GM10266 (cell line): ENCODE results near the gene MYH3.

ENCODE experiments used
- DNase-seq: peaks from one replicate; pipeline ENCODE4 v3.0.0; 2012; ENCODE audit errors: extremely low spot score
- CTCF ChIP-seq: IDR thresholded peaks from 2 replicates; pipeline ENCODE4 v1.5.1; 2012; ENCODE audit warnings: mild to moderate bottlenecking, low read depth; ENCODE audit not compliant: control insufficient read depth, insufficient read depth; ENCODE audit errors: missing control alignments

Gene MYH3

GRCh38 chr17:10649602-10650001 is 7.5 kb downstream of the MYH3 start:
- DNase-seq, result no peak
- no peak for TF ChIP-seq CTCF

GRCh38 chr17:10648956-10649355 is 8.2 kb downstream of the MYH3 start:
- DNase-seq, result no peak
- no peak for TF ChIP-seq CTCF

- TF ChIP-seq CTCF, result no peak
- no peak for DNase-seq
These were observed 8.7 kb downstream of the MYH3 start for GRCh38 chr17:10648381-10648780.

- peak; percentile 67 for DNase-seq
- TF ChIP-seq CTCF, result peak; percentile 83
These were observed 10.6 kb downstream of the MYH3 start for GRCh38 chr17:10646392-10646990.

- no peak for TF ChIP-seq CTCF
These were observed 16.6 kb downstream of the MYH3 start for GRCh38 chr17:10640475-10640874.

GRCh38 chr17:10638151-10638550 is 19.0 kb downstream of the MYH3 start:
- no peak for TF ChIP-seq CTCF
- DNase-seq, result no peak

More at GRCh38 chr17:10640475-10640874, 16.6 kb downstream of the MYH3 start:
- no peak for DNase-seq

GRCh38 chr17:10635290-10635689 is 21.8 kb downstream of the MYH3 start:
- no peak for TF ChIP-seq CTCF
- DNase-seq, result no peak
